HepG2 (cell line): ENCODE data around the gene RBCK1. TPM values are rescaled to one million over a fixed set of nuclear protein-coding genes. Genes with fewer than 3 reads are reported as not detected.

ENCODE experiments used
- AHDC1 ChIP-seq: sonication (generic); formaldehyde crosslinking; IDR thresholded peaks from 2 replicates; pipeline ENCODE4 v1.5.1; 2020; ENCODE audit warnings: mild to moderate bottlenecking, missing genetic modification reagents, borderline replicate concordance
- AKNA ChIP-seq: sonication (generic); formaldehyde crosslinking; IDR thresholded peaks from 2 replicates; pipeline ENCODE4 v1.4.0; 2020; ENCODE audit warnings: missing genetic modification reagents, borderline replicate concordance
- GATAD2A ChIP-seq: IDR thresholded peaks from 2 replicates; pipeline ENCODE4 v1.6.1; 2016
- MTA1 ChIP-seq: sonication (generic); formaldehyde crosslinking; IDR thresholded peaks from 2 replicates; pipeline ENCODE4 v1.4.0; 2020; ENCODE audit warnings: missing genetic modification reagents, mild to moderate bottlenecking, borderline replicate concordance
- MYPOP ChIP-seq: sonication (generic); formaldehyde crosslinking; IDR thresholded peaks from 2 replicates; pipeline ENCODE4 v1.8.1; 2023; ENCODE audit warnings: mild to moderate bottlenecking, moderate library complexity, missing genetic modification reagents
- PBX2 ChIP-seq: IDR thresholded peaks from 2 replicates; pipeline ENCODE4 v1.6.1; 2016; ENCODE audit warnings: control low read depth
- THAP7 ChIP-seq: sonication (generic); formaldehyde crosslinking; IDR thresholded peaks from 2 replicates; pipeline ENCODE4 v1.8.1; 2023; ENCODE audit warnings: mild to moderate bottlenecking, missing genetic modification reagents
- ZBTB46 ChIP-seq: sonication (generic); formaldehyde crosslinking; IDR thresholded peaks from 2 replicates; pipeline ENCODE4 v1.4.0; 2020; ENCODE audit warnings: mild to moderate bottlenecking, missing genetic modification reagents, borderline replicate concordance
- ZNF12 ChIP-seq: sonication (generic); formaldehyde crosslinking; IDR thresholded peaks from 2 replicates; pipeline ENCODE4 v1.5.0; 2020; ENCODE audit warnings: missing genetic modification reagents
- ZNF549 ChIP-seq: sonication (generic); formaldehyde crosslinking; IDR thresholded peaks from 2 replicates; pipeline ENCODE4 v1.5.0; 2020; ENCODE audit warnings: missing genetic modification reagents
- ZNF563 ChIP-seq: sonication (generic); formaldehyde crosslinking; IDR thresholded peaks from 2 replicates; pipeline ENCODE4 v1.8.0; 2022; ENCODE audit warnings: mild to moderate bottlenecking, moderate library complexity, missing genetic modification reagents
- polyA plus RNA-seq, 8 experiments: library from polyadenylated mRNA; depleted of rRNA in 3 of 8; stranded (reverse) in 7 of 8; unstranded in 1 of 8; fragments of >200 nt; fragmentation: Illumina TruSeq in 4 of 8; extraction: Trizol in 4 of 8; gene quantifications; 2 replicates each; pipeline versions ENCODE4 v1.2.1 to v1.2.3, GENCODE V29; 2011 to 2016; ENCODE audit warnings: low read depth in 4 of 8, missing spikeins in 1 of 8, mixed read lengths in 1 of 8; ENCODE audit not compliant: insufficient read depth in 1 of 8
- total RNA-seq, 5 experiments: library from RNA; depleted of rRNA; stranded (reverse); fragments of >200 nt; fragmentation: Illumina TruSeq; extraction: Trizol; gene quantifications; 2 replicates each; pipeline ENCODE4 v1.2.3, GENCODE V29; 2016; ENCODE audit warnings: low read depth in 1 of 5

The RBCK1 gene
- total and polyA plus RNA-seq, 2 of the 13 experiments (the other 11 are each of a cell fraction or from before 2014, with no cell fraction given) = 149 to 215 TPM

- TF ChIP-seq AHDC1 = 0 out of 2 replicates have a peak, but pooled peaks have one; percentile 40
- TF ChIP-seq ZNF12 (CRISPR knock-in tag) = 0 out of 2 replicates have a peak, but pooled peaks have one; percentile 14
- no peak for TF ChIP-seq MYPOP (CRISPR knock-in tag)
- peak; percentile 58 for TF ChIP-seq ZNF563
- peak; percentile 40; the same call in 1 of the 2 replicates for TF ChIP-seq ZBTB46 (CRISPR knock-in tag)
- TF ChIP-seq ZNF549 (CRISPR knock-in tag) = 0 out of 2 replicates have a peak, but pooled peaks have one; percentile 16
- no peak for TF ChIP-seq PBX2 (CRISPR knock-in tag)
- no peak for TF ChIP-seq AKNA (CRISPR knock-in tag)
- 0 out of 2 replicates have a peak, but pooled peaks have one; percentile 58 for TF ChIP-seq MTA1 (CRISPR knock-in tag)
- 0 out of 2 replicates have a peak, but pooled peaks have one; percentile 19 for TF ChIP-seq THAP7
- TF ChIP-seq GATAD2A (CRISPR knock-in tag) = no peak; the same call in 1 of the 2 replicates
These were observed 971 bp downstream of the RBCK1 start (continued) for GRCh38 chr20:408843-409696.
